BLaER1 treated with 17β-estradiol and CSF1 and Interleukin-3, amounts not matched to agents 10 nM and 100 nM (cell line): ENCODE results near the gene KRT12.

ENCODE experiments used
- H3K27ac ChIP-seq, 11 experiments: shearing (Covaris generic); formaldehyde crosslinking; 2 replicates each; pipeline ENCODE4 v1.8.1; 2022
- H3K27me3 ChIP-seq, 11 experiments: shearing (Covaris generic); formaldehyde crosslinking; 2 replicates each; pipeline ENCODE4 v1.8.1; 2022
- H3K36me3 ChIP-seq, 11 experiments: shearing (Covaris generic); formaldehyde crosslinking; 2 replicates each; pipeline ENCODE4 v1.8.1; 2022
- H3K4me1 ChIP-seq, 10 experiments: shearing (Covaris generic); formaldehyde crosslinking; 2 replicates each; pipeline ENCODE4 v1.8.1; 2022
- H3K4me2 ChIP-seq, 11 experiments: shearing (Covaris generic); formaldehyde crosslinking; 2 replicates each; pipeline ENCODE4 v1.8.1; 2022
- H3K4me3 ChIP-seq, 10 experiments: shearing (Covaris generic); formaldehyde crosslinking; 2 replicates each; pipeline ENCODE4 v1.8.1; 2022
- H3K9ac ChIP-seq, 11 experiments: shearing (Covaris generic); formaldehyde crosslinking; 2 replicates each; pipeline ENCODE4 v1.8.1; 2022
- H3K9me3 ChIP-seq, 11 experiments: shearing (Covaris generic); formaldehyde crosslinking; replicated peaks in 1 of 11; 2 replicates each; pipeline ENCODE4 v1.8.1; 2022
- H4K20me1 ChIP-seq, 11 experiments: shearing (Covaris generic); formaldehyde crosslinking; 2 replicates each; pipeline ENCODE4 v1.8.1; 2022
- Cebpa-rat ChIP-seq, 11 experiments: shearing (Covaris generic); IDR thresholded peaks; 2 replicates each; pipeline ENCODE4 v1.8.1; 2022

The KRT12 gene

GRCh38 chr17:40895106-40895730 lies 28.2 kb upstream of the KRT12 start:
- Histone ChIP-seq H3K9ac (peak overlapping the region in 8 of 11 experiments; percentile 9 to 53 (median 25); a peak in 8 of 22 replicates), H3K4me2 (peak overlapping the region; percentile 54 to 82 (median 74)), H3K4me3 (no peak overlapping the region)

GRCh38 chr17:40888196-40888720 lies 21.2 kb upstream of the KRT12 start:
- H3K4me2 ChIP-seq: peak overlapping the region in 8 of 11 experiments; percentile 26 to 65 (median 52); a peak in 9 of 22 replicates

More at GRCh38 chr17:40895106-40895730, 28.2 kb upstream of the KRT12 start:
- no peaks in the 10 kb centered on the region for H3K9me3 ChIP-seq
- H3K4me1 ChIP-seq: peaks cover 17 to 22% (median 20%) of the 10 kb centered on the region in 10 experiments
- TF ChIP-seq Cebpa-rat (IDR thresholded peaks at IDR 0.05): no peak
- H3K27ac ChIP-seq: peak overlapping the region in 3 of 11 experiments; percentile 3 to 39 (median 7); a peak in 3 of 22 replicates
- H4K20me1 ChIP-seq: no peaks in the 10 kb centered on the region
- H3K36me3 ChIP-seq: no peaks in the 10 kb centered on the region
- H3K27me3 ChIP-seq: no peaks in the 10 kb centered on the region

DNA sequence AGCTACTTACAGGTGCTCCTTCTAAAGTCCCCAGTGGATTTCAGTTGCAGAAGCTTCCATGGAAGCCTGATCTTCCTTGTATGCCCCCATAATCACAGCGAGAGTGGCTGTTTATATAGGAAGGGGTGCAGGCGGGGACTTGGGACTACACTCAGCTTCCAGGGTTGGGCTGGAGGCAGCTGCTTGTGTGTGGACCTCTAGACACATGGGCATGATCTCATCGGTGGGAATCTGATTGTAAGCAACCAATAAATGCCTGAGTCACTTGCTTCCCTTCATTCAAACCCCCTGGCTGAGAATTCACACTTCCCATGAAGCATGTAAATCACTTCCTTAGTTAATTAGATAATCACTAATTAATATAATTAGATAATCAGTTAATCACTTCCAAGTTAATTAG lies 19.1 kb upstream of the KRT12 start:
- no peak overlapping the region for H3K4me3 ChIP-seq
- no peak overlapping the region for H3K4me2 ChIP-seq
- H3K9me3 ChIP-seq: no peaks in the 10 kb centered on the region
- H3K36me3 ChIP-seq: no peaks in the 10 kb centered on the region
- TF ChIP-seq Cebpa-rat (IDR thresholded peaks at IDR 0.05): no peak
- H3K4me1 ChIP-seq: peaks cover 8 to 18% (median 16%) of the 10 kb centered on the region in 10 experiments; a peak in 19 of 20 replicates
- no peak overlapping the region for H3K27ac ChIP-seq
- H4K20me1 ChIP-seq: no peaks in the 10 kb centered on the region
- H3K9ac ChIP-seq: no peak overlapping the region
- no peaks in the 10 kb centered on the region for H3K27me3 ChIP-seq

More at GRCh38 chr17:40888196-40888720, 21.2 kb upstream of the KRT12 start:
- TF ChIP-seq Cebpa-rat (IDR thresholded peaks at IDR 0.05): no peak
- no peaks in the 10 kb centered on the region for H3K36me3 ChIP-seq
- H3K4me3 ChIP-seq: no peak overlapping the region
- H3K4me1 ChIP-seq: peaks cover 8 to 18% (median 15%) of the 10 kb centered on the region in 10 experiments; a peak in 19 of 20 replicates
- no peaks in the 10 kb centered on the region for H3K9me3 ChIP-seq
- no peak overlapping the region for H3K9ac ChIP-seq
- no peaks in the 10 kb centered on the region for H4K20me1 ChIP-seq
- no peak overlapping the region for H3K27ac ChIP-seq
- no peaks in the 10 kb centered on the region for H3K27me3 ChIP-seq

GRCh38 chr17:40884708-40885512 lies 17.9 kb upstream of the KRT12 start, which contains the start of gene KRT20:
KRT20 (minus strand) TSS chr17:40885242; CDS start chr17:40885185, 57 bp downstream.
- Histone ChIP-seq H3K27ac (no peak within 1 kb of the TSS), H3K4me2 (no peak within 1 kb of the TSS)

GRCh38 chr17:40883626-40884334 lies 16.8 kb upstream of the KRT12 start:
- Histone ChIP-seq H3K9me3 (no peaks in the 10 kb centered on the region), H3K4me3 (no peak overlapping the region), H4K20me1 (no peaks in the 10 kb centered on the region), H3K27ac (no peak overlapping the region), H3K4me1 (peaks cover 3 to 9% (median 5%) of the 10 kb centered on the region in 10 experiments; a peak in 18 of 20 replicates), H3K9ac (no peak overlapping the region), H3K4me2 (no peak overlapping the region), H3K27me3 (no peaks in the 10 kb centered on the region), H3K36me3 (no peaks in the 10 kb centered on the region)
- no peak for TF ChIP-seq Cebpa-rat (IDR thresholded peaks at IDR 0.05)

More at GRCh38 chr17:40884708-40885512, 17.9 kb upstream of the KRT12 start, which contains the start of gene KRT20:
- no peak within 1 kb of the TSS for H3K4me3 ChIP-seq
- H3K36me3 ChIP-seq: no peaks in the 10 kb centered on the region
- no peak within 1 kb of the TSS for H3K9ac ChIP-seq
- no peaks in the 10 kb centered on the region for H3K9me3 ChIP-seq
- no peaks in the 10 kb centered on the region for H4K20me1 ChIP-seq
- no peak for TF ChIP-seq Cebpa-rat (IDR thresholded peaks at IDR 0.05)
- peaks cover 8 to 17% (median 16%) of the 10 kb centered on the region in 10 experiments; a peak in 19 of 20 replicates for H3K4me1 ChIP-seq
- H3K27me3 ChIP-seq: no peaks in the 10 kb centered on the region

GRCh38 chr17:40883031-40883430 lies 16.0 kb upstream of the KRT12 start:
- no peak for TF ChIP-seq Cebpa-rat (IDR thresholded peaks at IDR 0.05)
- H3K4me2 ChIP-seq: no peak overlapping the region
- H3K27me3 ChIP-seq: no peaks in the 10 kb centered on the region
- H3K27ac ChIP-seq: no peak overlapping the region
- H3K9me3 ChIP-seq: no peaks in the 10 kb centered on the region
- H3K4me3 ChIP-seq: no peak overlapping the region
- no peak overlapping the region for H3K9ac ChIP-seq
- H4K20me1 ChIP-seq: no peaks in the 10 kb centered on the region
- H3K4me1 ChIP-seq: peaks cover 0 to 4% (median 0%) of the 10 kb centered on the region in 10 experiments; a peak in 1 of 20 replicates
- H3K36me3 ChIP-seq: no peaks in the 10 kb centered on the region

GRCh38 chr17:40879026-40879425 lies 12.0 kb upstream of the KRT12 start:
- Histone ChIP-seq H3K27me3 (no peaks in the 10 kb centered on the region), H3K9ac (no peak overlapping the region), H4K20me1 (no peaks in the 10 kb centered on the region), H3K4me3 (no peak overlapping the region), H3K4me1 (peaks cover 0 to 4% (median 0%) of the 10 kb centered on the region in 10 experiments; a peak in 2 of 20 replicates), H3K4me2 (no peak overlapping the region), H3K27ac (no peak overlapping the region), H3K36me3 (no peaks in the 10 kb centered on the region), H3K9me3 (no peaks in the 10 kb centered on the region)
- TF ChIP-seq Cebpa-rat (IDR thresholded peaks at IDR 0.05): no peak

DNA sequence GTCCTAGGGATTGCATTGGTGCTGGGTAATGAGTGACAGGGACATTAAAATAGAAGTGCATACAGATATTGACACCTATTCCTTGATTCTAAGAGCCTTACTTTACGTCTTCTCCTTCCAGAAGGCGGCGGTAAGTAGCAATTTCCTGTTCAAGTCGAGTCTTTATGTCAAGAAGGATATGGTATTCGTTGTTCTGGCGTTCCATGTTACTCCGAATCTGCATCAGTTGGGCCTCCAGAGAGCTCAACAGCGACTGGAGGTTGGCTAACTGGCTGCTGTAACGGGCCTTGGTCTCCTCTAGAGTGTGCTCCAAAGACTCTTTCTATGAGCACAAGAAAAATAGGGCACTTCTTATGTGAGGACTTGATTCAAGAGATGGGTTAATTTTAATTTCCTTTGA lies 11.0 kb upstream of the KRT12 start:
- no peaks in the 10 kb centered on the region for H3K9me3 ChIP-seq
- no peaks in the 10 kb centered on the region for H3K36me3 ChIP-seq
- H3K4me1 ChIP-seq: peaks cover 0 to 4% (median 0%) of the 10 kb centered on the region in 10 experiments; a peak in 2 of 20 replicates
- H3K27ac ChIP-seq: no peak overlapping the region
- no peak for TF ChIP-seq Cebpa-rat (IDR thresholded peaks at IDR 0.05)
- no peak overlapping the region for H3K4me2 ChIP-seq
- H3K4me3 ChIP-seq: no peak overlapping the region
- H3K9ac ChIP-seq: no peak overlapping the region
- no peaks in the 10 kb centered on the region for H4K20me1 ChIP-seq
- no peaks in the 10 kb centered on the region for H3K27me3 ChIP-seq
